HG02884 (cell line): Measurements from ENCODE around the gene ERCC4.
A peak's percentile ranks its signal among the peaks of the same experiment; 100 is the strongest.

Experiments
- ATAC-seq: cut with Tn5 transposase; IDR thresholded peaks from one replicate; pipeline ENCODE4 v1.9.1; 2021; ENCODE audit warnings: mild to moderate bottlenecking, moderate library complexity; ENCODE audit not compliant: unreplicated experiment

Gene ERCC4

GRCh38 chr16:13988038-13988437, 68.1 kb downstream of the ERCC4 start:
- no peak for ATAC-seq

DNA sequence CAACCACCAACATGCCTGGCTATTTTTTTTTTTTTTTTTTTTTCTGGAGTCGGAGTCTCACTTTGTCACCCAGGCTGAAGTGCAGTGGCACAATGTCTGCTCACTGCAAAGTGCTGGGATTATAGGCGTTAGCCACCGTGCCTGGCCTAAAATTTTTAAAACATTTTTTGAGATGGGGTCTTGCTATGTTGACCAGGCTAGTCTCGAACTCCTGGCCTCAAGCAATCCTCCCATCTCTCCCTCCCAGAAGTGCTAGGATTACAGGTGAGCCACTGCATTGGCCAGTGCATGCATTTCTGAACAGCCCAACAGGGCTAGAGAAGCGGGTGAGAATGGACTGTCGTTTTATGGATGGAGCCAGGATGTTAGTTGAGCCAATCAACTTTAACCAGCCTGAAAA, 72.4 kb downstream of the ERCC4 start:
- no peak for ATAC-seq

DNA sequence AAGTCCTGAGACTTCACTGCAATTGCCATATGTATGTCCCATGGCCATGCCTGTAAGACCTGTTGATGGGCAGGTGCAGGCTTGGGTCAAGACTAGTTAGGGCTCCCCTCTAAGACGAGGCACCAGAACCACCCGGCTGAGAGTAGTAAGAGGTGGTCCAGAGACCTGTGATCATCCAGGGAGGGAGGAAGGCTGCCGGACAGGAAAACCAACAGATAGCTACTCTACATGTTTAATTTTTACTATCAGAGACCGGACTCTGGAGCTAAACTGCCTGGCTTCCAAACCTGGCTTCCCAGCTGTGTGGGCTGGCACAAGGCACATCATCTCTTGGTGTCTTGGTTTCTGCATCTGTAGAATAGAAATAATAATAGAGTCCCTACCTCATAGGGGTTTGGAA, 73.0 kb downstream of the ERCC4 start:
- ATAC-seq, result no peak

GRCh38 chr16:13994239-13995106, 74.5 kb downstream of the ERCC4 start:
- no peak for ATAC-seq

DNA sequence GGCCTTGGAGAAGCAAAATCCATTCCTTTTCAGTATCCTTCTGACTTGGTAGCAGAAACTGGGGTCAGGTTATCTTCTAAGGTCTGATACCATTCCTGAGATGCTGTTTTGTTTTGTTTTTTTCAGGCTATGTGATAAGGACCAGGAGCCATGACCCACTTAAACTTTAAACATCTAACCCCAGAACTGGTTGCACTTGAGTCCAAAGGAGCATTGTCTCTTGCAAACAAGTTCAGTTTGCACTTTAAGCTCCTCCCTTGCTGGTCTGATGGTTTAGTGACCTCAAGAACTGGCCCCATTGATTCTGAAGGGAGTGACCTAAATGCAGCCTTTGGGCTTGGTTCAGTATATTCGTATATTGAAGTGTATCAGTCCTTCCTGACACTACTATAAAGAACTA, 75.2 kb downstream of the ERCC4 start:
- no peak for ATAC-seq

DNA sequence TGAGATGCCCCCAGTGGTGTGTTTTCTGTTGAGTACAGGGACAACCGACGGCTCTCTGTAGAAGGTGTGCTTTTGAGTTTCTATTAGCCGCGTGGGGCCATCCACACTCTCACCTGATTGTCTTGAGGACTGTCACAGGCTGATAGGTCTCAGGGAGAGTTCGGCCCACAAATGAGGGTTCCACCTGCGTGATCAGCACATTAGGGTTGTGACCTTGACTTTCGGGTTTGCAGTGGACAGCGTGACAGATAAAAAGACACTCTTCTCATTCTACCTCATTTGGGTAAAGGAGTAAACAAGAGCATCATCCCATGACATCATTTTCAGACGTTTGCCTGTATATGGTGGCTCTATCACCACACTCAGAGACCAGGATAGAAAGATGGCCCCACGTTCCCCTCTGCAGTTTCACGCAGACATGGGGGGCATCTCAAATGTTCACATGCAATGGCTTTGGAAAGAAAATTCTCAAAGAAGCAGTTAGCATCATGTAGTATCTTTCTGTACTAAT, 76.9 kb downstream of the ERCC4 start:
- no peak for ATAC-seq

GRCh38 chr16:13997526-13997925, 77.6 kb downstream of the ERCC4 start:
- ATAC-seq, result no peak

DNA sequence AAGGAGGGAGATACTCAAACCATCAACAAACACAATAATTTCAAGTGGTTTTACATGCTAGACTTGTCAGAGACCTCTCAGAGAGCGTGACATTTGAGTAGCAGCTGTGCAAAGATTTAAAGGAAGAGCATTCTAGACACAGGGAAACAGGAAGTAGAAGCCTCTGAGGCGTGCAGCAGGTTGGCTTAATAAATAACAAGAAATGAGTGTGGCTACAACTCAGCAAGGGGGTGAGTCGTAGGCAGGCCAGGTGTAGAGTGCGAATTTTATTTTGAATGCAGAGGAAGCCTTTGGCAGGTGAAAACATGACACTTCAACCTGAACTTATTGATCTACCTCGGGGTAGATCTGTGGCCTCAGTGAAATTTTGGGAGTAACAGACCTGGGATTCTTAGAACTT, 78.0 kb downstream of the ERCC4 start:
- ATAC-seq, result peak; percentile 83

DNA sequence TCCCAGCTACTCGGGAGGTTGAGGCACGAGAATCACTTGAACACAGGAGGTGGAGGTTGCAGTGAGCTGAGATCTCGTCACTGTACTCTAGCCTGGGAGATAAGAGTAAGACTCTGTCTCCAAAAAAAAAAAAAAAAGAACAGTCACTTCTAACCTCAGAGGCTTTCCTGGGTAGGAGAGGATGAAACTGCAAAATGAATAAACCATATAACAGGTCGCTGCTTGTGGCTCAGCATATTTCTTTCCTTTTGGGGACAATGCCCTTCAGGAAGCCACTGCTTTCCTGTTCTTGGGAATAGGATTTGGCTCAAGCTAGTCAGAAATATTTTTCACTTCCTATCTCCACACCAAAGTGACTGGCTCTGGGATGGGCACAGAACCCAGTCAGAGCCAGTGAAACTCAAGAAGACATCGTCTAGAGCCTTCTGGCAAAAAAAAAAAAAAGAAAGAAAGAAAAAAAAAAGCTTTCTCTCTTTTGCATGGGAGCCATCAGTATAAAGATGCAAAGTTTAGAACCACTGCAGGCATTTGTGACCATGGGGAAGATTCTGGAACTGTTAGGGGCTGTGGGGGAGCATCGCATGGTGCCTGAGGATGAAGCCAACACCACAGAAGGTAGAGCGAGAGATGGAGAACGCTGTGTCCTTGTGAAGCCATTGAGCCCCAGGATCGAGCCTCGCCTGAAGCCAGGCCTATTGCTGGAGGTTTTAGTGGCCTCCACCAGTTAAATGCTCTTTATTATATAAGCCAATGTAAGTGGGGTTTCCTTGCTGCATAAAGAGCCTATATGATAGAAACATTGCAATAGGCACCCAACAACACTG, 79.3 kb downstream of the ERCC4 start:
- ATAC-seq, result no peak

GRCh38 chr16:13999895-14000425, 80.0 kb downstream of the ERCC4 start:
- no peak for ATAC-seq

GRCh38 chr16:14001521-14001920, 81.6 kb downstream of the ERCC4 start:
- no peak for ATAC-seq
